ENCODE data around the gene JOSD1.
A peak's percentile ranks its signal among the peaks of the same experiment; 100 is the strongest.

JOSD1 gene

DNA sequence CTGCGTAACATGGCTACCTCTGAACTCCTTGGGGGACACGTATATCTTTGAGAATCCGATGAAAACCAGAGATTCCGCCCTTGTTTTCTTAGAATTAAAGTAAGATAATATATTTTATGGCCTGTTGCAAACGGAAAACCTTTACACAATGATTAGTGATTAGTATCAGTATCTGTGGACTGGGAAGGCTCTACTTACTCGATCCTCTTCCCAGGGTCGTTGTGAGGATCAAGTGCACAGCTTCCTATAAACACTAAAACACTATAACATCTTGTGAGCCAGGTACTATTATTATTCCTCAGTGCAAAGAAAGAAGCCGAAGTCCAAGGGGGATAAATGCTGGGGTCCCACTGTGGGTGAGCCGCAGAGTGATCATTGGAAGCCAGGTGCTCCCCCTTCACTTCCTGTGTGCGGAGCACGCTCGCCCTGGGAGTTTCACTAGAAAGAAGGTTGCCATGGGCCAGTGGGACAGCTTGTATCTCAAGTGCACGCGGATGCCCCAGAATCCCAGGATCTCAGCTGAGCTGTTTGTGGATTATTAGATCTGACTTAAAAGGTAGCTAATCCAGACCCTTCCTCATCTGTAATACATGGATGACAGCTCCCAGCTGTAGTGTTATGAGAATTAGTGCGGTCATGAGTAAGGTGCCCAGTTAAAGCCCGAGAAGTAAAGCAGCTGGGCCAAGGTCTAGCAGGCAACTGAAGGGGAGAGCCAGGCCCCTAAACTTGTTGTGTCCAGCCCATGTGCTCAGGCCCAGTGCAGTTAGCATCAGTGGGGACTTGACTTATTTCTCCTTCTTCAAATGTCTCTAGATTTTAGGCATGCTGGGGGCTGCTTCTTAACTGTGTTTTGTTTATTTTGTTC is 43.5 kb downstream of the JOSD1 start:
- TF ChIP-seq, protein P1, sequence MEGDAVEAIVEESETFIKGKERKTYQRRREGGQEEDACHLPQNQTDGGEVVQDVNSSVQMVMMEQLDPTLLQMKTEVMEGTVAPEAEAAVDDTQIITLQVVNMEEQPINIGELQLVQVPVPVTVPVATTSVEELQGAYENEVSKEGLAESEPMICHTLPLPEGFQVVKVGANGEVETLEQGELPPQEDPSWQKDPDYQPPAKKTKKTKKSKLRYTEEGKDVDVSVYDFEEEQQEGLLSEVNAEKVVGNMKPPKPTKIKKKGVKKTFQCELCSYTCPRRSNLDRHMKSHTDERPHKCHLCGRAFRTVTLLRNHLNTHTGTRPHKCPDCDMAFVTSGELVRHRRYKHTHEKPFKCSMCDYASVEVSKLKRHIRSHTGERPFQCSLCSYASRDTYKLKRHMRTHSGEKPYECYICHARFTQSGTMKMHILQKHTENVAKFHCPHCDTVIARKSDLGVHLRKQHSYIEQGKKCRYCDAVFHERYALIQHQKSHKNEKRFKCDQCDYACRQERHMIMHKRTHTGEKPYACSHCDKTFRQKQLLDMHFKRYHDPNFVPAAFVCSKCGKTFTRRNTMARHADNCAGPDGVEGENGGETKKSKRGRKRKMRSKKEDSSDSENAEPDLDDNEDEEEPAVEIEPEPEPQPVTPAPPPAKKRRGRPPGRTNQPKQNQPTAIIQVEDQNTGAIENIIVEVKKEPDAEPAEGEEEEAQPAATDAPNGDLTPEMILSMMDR (IDR thresholded peaks at IDR 0.05; ENCODE audit: low read depth, low read length), result no peak
- H3K4me3 ChIP-seq (ENCODE audit: low read depth, low read length), result peak overlapping the region; percentile 71

DNA sequence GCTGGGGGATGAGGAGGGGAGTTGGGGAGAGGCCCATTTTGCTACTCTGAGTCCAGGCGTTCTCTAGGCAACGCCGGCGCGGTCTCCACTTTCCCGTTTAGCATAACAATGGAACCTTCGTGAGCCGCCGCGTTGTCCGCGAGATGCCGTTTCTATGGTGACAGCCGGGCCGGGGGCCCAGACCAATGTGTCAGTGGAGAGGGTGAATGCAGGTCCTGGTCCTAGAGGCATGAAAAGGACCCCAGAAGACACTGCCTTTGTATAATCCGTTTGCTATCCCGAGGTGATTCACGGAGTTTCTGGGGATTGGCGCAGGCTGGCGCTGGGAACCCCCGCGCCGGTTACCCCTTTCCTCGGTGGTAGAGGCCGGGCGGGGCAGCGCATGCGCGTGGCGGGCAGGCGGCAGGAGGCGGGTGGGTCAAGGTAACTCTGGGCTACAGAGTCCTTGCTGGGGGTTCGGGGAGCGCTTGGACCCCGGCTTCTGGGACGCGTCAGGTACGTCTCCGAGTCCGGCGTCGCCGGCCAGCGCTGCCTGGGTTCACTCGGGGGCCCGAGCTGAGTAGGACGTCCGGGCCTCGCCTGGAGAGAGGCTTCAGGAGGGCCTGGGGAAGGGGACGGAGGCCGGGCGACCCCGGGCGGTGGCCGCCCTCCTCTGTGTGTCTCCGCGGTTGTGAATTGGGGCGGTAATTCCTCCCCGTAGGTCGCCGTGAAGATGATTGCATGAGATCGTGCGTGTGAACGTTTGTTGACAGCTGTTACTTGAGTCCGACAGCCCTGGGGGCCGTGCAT is 44.3 kb downstream of the JOSD1 start, which contains the start of the genes CBY1 and FAM227A:
TSS of gene CBY1 (plus strand) at position 383 of the 789 bp plus-strand sequence. CDS start 11,417 bp downstream, outside the sequence.
TSS of gene FAM227A (minus strand) at position 137 of the 789 bp plus-strand sequence. CDS start 6,224 bp downstream, outside the sequence.
- TF ChIP-seq, protein P1 (IDR thresholded peaks at IDR 0.05; ENCODE audit: low read depth, low read length), result no peak
- peak within 1 kb of the TSS; percentile 71 for H3K4me3 ChIP-seq (ENCODE audit: low read depth, low read length)

DNA sequence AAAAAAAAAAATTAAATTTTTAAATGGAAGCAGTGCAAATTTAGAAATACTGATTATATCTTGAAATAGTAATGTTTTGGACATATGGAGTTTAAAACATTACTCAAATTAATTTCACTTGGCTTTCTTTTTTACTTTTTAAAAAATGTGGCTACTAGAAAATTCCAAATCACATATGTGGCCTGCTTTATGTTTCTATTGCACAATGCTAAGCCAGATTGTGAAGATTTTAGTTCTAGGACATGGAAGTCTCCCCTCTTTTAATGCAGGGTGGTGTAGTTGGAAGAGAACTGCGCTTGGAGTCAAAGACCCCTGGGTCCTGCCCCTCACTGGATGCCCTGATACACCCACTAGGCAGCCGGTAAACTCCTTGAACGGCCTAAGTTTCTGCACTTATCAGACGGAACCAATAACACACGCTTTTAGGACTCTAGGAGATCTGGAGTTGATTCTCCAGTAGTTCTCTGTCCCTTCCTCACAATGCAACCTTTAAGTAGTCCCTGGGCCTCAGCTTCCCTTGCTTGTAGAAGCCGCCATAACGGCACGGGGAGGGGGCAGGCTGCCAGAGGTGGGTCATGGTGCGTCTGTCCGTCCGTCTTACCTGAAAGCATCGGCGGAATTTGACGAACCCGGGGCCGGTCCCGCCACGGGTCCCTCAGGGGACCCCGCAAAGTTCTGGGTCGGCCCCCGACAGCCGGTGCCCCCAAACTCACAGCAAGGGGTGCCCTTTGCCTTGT is 45.1 kb downstream of the JOSD1 start:
- TF ChIP-seq, protein P1 (IDR thresholded peaks at IDR 0.05; ENCODE audit: low read depth, low read length), result no peak
- H3K4me3 ChIP-seq (ENCODE audit: low read depth, low read length), result peak overlapping the region; percentile 71

DNA sequence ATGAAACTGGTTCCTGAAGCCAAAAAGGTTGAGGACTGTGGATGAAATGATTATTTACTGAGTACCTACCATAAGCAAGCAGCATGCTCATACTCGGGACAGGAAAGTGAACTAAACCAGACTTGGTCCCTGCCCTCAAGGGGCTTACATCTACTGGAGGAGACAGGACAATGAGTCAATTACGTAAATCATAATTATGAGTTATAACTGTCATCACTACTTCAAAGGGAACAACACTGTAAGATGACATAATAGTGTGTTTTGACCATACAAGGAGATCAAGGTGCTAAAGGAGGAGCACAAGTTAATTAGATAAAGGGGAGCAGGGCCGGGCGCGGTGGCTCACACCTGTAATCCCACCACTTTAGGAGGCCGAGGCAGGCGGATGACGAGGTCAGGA is 47.0 kb downstream of the JOSD1 start:
- H3K4me3 ChIP-seq (ENCODE audit: low read depth, low read length), result no peak overlapping the region
- TF ChIP-seq, protein P1 (IDR thresholded peaks at IDR 0.05; ENCODE audit: low read depth, low read length), result no peak

DNA sequence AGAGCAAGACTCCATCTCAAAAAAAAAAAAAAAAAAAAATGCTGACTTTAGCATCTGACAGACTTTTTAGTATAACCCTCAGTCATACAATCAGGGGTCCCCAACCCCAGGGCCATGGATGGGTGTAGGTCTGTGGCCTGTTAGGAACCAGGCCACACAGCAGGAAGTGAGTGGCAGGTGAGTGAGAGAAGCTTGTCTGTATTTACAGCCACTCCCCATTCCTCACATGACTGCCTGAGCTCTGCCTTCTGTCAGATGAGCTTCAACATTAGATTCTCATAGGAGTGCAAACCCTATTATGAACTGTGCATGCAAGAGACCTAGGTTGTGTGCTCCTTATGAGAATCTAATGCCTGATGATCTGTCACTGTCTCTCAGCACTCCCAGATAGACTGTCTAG is 47.9 kb downstream of the JOSD1 start:
- TF ChIP-seq, protein P1 (IDR thresholded peaks at IDR 0.05; ENCODE audit: low read depth, low read length), result no peak
- no peak overlapping the region for H3K4me3 ChIP-seq (ENCODE audit: low read depth, low read length)

DNA sequence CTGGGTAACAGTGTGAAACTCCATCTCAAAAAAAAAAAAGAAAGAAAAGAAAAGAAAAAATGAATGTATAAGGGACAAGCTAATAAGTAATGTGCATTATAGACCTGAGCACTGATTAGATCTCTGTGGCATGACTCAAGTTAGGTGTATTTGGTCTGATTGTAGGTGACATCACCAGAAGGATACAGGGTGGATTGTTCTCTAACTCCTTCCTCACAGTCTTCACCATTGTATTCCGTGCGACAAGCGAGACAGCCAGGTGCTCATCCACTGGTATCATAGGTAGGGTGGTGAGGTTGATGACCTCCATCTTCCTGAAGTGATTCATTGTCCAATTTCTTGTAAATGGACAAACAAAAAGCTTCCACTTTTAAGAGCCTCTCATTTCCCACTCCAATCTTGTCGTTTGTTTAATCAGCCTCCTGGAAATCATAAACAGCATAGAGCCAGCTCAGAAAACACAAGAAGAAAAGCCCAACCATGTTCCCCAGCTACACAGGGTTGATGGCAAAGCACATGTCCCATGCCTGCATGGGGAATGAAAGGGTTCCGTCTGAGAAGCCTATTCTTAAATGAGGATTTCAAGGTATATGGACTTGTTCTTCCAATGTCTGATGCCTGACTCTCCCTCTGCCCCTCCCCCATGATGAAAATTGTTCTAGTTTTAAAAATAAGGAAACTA is 50.8 kb downstream of the JOSD1 start:
- H3K4me3 ChIP-seq (ENCODE audit: low read depth, low read length), result no peak overlapping the region
- TF ChIP-seq, protein P1 (IDR thresholded peaks at IDR 0.05; ENCODE audit: low read depth, low read length), result no peak

All from WI38 (cell line).